HuH-7 (cell line): ENCODE results near the gene COPB2.
A peak's percentile ranks its signal among the peaks of the same experiment; 100 is the strongest.
"Not testable (repeated sequence)": the region's sequence is repeated elsewhere in the genome, so short reads cannot be mapped to it uniquely, and the experiment has no call there.

ENCODE experiments used
- DNase-seq: peaks from one replicate; pipeline ENCODE4 v3.0.0; 2011; ENCODE audit warnings: low spot score

COPB2 gene

DNA sequence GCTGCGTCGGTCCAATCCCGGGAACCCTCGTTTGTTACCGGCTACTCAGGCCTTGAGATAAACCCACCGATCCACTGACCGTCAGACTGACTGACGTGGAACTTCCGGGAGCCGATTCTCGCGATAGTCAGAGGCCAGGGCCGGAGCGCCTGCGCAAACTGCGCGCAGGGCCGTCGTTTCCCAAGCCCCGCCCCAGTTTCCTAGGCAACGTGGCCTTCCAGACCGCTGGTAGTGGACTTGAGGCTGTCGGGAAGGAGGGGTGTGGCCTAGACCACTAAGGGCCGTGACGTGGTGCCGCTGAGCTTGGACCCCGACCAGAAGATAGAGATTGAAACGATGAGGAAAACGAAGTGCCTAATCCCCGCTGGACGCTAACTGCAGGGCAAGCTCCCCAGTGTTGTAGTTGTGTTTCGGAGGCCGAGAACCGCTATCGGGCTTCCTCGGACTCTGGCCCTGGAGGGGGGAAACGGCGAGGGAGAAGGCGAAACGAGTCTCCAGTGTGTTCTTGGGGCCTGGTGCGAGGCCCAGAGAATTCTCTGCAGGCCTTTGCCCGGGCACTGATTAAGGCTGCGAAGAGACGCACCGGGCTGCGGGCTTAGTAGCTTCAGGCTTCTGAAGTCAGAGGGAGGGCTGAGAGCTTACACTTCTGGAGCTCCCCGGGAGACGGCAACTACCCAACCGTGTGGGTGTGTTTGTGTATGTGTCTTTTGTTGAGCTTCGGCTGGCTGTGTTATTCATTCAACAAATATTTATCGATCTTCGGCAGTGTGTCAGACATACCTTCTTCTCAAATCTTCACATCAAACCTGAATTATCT lies at the start of gene COPB2:
Gene COPB2, minus strand, starts transcription at position 96 of the 817 bp plus-strand sequence. CDS start 97 bp downstream, outside the sequence.
- DNase-seq: peak; percentile 70

DNA sequence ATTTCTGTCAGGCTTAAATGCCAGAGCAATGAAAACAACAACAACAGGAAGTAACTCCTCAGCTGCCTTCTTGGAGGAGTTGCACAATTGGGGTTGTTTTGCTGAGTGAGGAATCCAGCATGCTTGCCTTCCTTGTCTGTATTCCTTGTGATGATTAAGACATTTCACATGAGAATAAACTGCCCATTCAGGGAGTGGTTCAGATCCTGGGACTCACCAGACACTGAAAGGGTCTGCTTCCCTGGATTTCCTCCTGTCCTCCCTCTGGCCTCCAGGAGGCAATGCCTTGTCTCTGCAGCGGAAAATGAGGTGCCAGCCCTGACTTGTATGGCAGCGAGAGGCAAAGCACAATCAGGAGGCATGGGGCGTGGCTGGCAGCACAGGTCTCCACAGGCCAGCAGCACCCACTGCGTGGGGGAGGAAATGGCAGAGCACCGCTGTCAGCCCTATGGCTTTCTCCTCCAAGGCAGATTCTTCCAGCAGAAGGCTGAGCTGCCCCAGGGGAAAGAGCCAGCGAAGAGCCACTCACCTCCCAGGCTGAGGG lies 45.4 kb upstream of the COPB2 start:
- DNase-seq: no peak

GRCh38 chr3:139434228-139434627 lies 44.8 kb upstream of the COPB2 start:
- DNase-seq: no peak

DNA sequence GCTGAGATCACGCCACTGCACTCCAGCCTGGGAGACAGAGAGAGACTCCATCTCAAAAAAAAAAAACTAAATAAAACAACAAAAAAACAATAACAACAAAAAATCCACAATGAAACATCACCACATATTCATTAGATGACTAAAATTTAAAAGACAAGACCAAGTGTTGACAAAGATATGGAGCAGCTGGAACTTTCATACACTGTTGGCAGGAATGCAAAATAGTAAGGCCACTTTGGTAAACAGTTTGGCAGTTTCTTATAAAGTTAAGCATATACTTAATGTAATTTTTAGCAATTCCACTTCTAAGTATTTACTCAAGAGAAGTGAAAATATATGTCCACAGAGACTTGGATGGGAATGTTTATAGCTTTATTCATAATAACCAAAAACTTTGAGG lies 43.6 kb upstream of the COPB2 start:
- no peak for DNase-seq

DNA sequence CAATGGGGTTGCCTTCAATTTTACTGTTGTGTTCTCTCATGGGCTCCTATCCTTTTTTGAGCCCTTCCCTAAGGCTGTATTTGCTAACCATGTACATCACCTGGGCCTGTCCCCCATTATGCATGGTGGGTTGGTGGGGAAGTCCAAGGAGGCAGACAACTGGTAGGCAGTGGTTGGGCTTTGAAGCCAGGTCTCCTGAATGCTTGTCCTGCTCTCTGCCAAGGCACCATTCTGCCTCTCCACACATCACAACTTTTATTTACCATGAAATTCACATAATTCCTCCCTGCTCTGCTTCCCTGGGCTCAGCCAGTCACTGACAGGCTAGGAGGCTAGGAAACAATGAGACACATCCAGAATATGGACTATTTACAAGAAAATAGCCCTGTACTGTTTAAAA lies 41.0 kb upstream of the COPB2 start:
- DNase-seq: no peak

- peak; percentile 37 for DNase-seq
Measured at GRCh38 chr3:139427283-139428060, 38.0 kb upstream of the COPB2 start.

GRCh38 chr3:139425745-139426400 lies 36.4 kb upstream of the COPB2 start:
- no peak for DNase-seq

GRCh38 chr3:139423232-139423631 lies 33.8 kb upstream of the COPB2 start:
- no peak for DNase-seq

- DNase-seq: no peak
Measured at GRCh38 chr3:139421460-139421859, 32.0 kb upstream of the COPB2 start.

- no peak for DNase-seq
Measured at GRCh38 chr3:139421040-139421439, 31.6 kb upstream of the COPB2 start.

- DNase-seq: no peak
Measured at GRCh38 chr3:139418144-139418543, 28.7 kb upstream of the COPB2 start.

GRCh38 chr3:139416275-139416674 lies 26.8 kb upstream of the COPB2 start:
- DNase-seq: no peak

DNA sequence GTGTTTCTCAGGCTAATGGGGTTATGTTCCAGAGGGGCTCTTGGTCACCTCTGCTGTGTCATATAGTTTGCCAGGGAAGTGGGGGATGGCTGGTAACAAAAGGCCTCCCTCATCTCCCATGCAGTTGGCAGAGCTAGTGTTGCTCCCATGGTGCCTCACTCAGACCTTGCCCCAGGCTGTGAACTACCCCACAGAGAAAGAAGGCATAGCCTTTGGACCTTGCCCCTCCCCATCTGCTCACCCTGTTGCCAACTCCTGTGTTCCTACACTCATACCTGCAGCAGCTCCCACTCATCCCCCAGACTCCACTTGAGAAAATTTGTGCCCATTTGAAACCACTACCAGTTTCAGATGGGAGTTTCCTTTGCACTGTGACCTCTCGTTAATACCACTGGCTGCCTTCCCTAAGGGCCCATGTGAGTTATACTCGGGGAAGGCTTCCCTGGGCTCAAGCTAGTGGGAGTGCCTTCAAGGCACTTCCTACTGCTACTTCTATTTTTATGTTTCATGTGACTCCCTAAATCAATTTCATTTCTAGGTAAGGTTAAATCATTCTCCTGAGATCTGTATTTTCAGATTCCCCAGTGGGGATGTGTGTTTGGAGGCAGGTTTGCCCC lies 25.3 kb upstream of the COPB2 start:
- DNase-seq: no peak

GRCh38 chr3:139412891-139413290 lies 23.4 kb upstream of the COPB2 start:
- DNase-seq: not testable (repeated sequence)

DNA sequence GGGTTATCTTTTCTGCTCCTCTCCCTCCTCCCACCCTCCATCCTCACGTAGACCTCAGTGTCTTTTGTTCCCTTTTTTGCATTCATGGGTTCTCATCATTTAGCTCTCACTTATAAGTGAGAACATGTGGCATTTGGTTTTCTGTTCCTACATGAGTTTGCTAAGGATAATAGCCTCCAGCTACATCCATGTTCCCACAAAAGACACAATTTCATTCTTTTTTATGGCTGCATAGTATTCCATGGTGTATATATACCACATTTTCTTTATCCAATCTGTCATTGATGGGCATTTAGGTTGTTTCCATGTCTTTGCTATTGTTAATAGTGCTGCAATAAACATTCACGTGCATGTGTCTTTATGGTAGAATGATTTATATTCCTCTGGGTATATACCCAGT lies 11.7 kb upstream of the COPB2 start:
- DNase-seq: not testable (repeated sequence)

- no peak for DNase-seq
Measured at GRCh38 chr3:139396707-139397106, 7.3 kb upstream of the COPB2 start.

GRCh38 chr3:139394116-139394515 lies 4.7 kb upstream of the COPB2 start:
- DNase-seq: no peak

DNA sequence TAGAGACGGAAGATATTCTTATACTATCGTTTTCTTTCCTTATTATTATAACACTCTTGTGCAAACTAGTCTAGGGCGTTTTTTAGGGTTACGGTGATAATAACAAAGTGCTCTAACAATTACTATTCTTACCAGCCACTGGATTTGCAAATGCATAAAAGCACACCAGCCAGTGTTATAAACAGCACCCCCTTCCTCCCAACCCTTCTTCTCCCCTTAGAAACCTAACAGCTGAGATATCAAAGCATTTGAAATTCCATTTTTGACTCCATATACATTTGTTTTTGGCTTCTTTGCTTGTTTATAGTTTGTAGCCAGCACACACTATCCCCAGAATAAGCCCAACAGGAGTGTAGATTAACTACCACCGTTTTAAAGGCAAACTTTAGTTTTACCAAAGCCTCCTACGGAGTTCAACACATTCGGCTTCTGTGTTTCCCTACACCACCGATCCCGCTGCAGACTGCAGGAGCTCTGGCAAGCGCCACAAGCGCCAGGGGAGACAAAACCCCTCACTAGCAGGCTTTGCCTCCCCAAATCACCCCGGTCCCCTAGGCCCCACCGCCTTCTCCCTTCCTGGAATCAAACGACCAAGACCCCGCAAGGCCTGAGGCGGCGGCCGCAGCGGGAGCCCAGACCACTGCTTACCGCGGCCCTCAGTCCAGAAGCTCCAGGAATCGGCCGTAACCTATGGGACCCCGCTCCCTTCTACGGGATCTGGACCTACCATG lies 461 bp downstream of the COPB2 start:
- DNase-seq: peak; percentile 2

DNA sequence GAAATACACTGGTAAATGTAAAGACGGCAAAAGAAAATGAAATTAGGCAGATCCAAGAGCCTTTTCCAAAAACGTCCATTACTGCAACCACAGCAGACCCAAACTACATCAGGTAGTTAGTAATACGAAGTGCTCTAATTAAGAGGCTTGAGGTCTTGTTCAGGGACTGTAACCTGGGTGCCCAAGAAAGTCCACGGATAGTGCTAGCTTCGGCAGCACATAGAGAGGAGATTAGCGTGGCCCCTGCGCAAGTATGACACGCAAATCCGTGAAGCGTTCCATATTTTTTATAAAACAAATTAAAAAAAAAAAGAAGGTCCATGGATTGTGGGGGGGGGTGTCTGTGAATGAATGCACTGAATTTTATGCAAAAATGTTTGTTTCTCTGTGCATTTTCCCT lies 1.4 kb downstream of the COPB2 start:
- no peak for DNase-seq

GRCh38 chr3:139382291-139382690 lies 7.2 kb downstream of the COPB2 start:
- not testable (repeated sequence) for DNase-seq

DNA sequence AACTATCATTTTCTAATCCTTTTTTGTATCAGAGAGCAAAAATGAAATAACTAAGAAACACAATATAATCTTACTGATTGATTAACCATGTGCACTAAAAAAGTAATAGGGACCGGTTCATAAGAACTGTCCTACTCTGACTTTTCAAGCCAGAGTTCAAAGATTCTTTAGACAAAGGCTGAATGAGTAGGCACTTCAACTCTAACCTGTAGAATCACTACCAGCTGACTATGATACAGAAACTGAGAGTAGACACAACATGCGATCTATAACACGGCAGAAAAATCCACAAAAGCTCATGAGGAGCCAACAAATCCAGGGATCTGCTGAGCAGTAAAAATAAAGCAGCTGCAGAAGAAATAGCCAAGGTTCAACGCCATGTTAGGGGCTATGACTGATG lies 8.9 kb downstream of the COPB2 start:
- no peak for DNase-seq
